OCI-LY7 (cell line): ENCODE results near the gene MCTS1.

Experiments
- CTCF ChIP-seq: fragments of 200-600 bp; sonication (generic); conservative IDR thresholded peaks from 2 replicates; pipeline ENCODE4 v1.5.1; 2014; ENCODE audit warnings: mild to moderate bottlenecking, antibody characterized with exemption, low read length, moderate library complexity, mixed read lengths
- EZH2phosphoT487 ChIP-seq: fragments of 200-600 bp; sonication (generic); IDR thresholded peaks from 2 replicates; pipeline ENCODE4 v1.6.1; 2018; ENCODE audit warnings: low read depth, borderline replicate concordance, mild to moderate bottlenecking, mixed run types, antibody characterized with exemption, low read length, moderate library complexity, mixed read lengths

GRCh38 chrX:120629667-120630537, 26.0 kb downstream of the MCTS1 start, which contains the start of gene C1GALT1C1:
- TF ChIP-seq CTCF (peak; percentile 51), EZH2phosphoT487 (no peak)
